GM23338 (cell line): ENCODE results near the gene MYL12B.

Source experiments
- CTCF ChIP-seq, 2 experiments: fragments of 200-600 bp in 1 of 2; sonication (generic) in 1 of 2; conservative IDR thresholded peaks; 2 replicates each; pipeline versions ENCODE4 v1.5.1 to v1.6.1; 2016 to 2017; ENCODE audit warnings: antibody characterized with exemption in 2 of 2, low read depth in 2 of 2, mild to moderate bottlenecking in 2 of 2, moderate library complexity in 1 of 2
- ETS1 ChIP-seq: IDR thresholded peaks from 2 replicates; pipeline ENCODE4 v1.6.1; 2016; ENCODE audit warnings: antibody characterized with exemption
- EZH2 ChIP-seq: fragments of 200-600 bp; sonication (generic); IDR thresholded peaks from one replicate; pipeline ENCODE4 v1.8.0; 2017; ENCODE audit warnings: antibody characterized with exemption, mild to moderate bottlenecking, low read depth; ENCODE audit not compliant: unreplicated experiment
- EZH2phosphoT487 ChIP-seq: fragments of 200-600 bp; sonication (generic); IDR thresholded peaks from one replicate; pipeline ENCODE4 v1.8.1; 2018; ENCODE audit warnings: antibody characterized with exemption; ENCODE audit not compliant: unreplicated experiment
- POLR2AphosphoS5 ChIP-seq: IDR thresholded peaks from 2 replicates; pipeline ENCODE4 v1.6.1; 2016; ENCODE audit warnings: antibody characterized with exemption, low read depth
- REST ChIP-seq: IDR thresholded peaks from one replicate; pipeline ENCODE4 v1.6.1; 2018; ENCODE audit warnings: antibody characterized with exemption; ENCODE audit not compliant: unreplicated experiment
- ZNF114 ChIP-seq: fragments of 250-450 bp; sonication (Bioruptor Pico); IDR thresholded peaks from 2 replicates; pipeline ENCODE4 v1.5.0; 2020; ENCODE audit warnings: mild to moderate bottlenecking, moderate library complexity
- ZNF331 ChIP-seq: fragments of 250-450 bp; sonication (Bioruptor Pico); IDR thresholded peaks from 2 replicates; pipeline ENCODE4 v1.5.0; 2020; ENCODE audit warnings: low read depth, mild to moderate bottlenecking, moderate library complexity
- ZNF462 ChIP-seq: fragments of 250-450 bp; sonication (Bioruptor Pico); IDR thresholded peaks from 2 replicates; pipeline ENCODE4 v1.5.0; 2020; ENCODE audit warnings: mild to moderate bottlenecking, moderate library complexity

- TF ChIP-seq ZNF114 (CRISPR knock-in tag) (no peak), EZH2 (no peak), CTCF (conservative IDR thresholded peaks at IDR 0.05; ENCODE audit: low read depth in 2 of 2) (peak; percentile 61 to 82), POLR2AphosphoS5 (no peak), ETS1 (no peak), EZH2phosphoT487 (no peak), ZNF331 (CRISPR knock-in tag) (no peak), ZNF462 (CRISPR knock-in tag) (no peak), REST (no peak)
Measured at GRCh38 chr18:3281456-3282400, 19.8 kb downstream of the MYL12B start.
